Fibroblast of skin of abdomen (primary cell): ENCODE data around the gene PDRG1.
"Not testable (repeated sequence)": the region's sequence is repeated elsewhere in the genome, so short reads cannot be mapped to it uniquely, and the experiment has no call there.

Experiments
- DNase-seq: peaks from one replicate; pipeline ENCODE4 v3.0.0-alpha.2; 2013

Gene PDRG1

DNA sequence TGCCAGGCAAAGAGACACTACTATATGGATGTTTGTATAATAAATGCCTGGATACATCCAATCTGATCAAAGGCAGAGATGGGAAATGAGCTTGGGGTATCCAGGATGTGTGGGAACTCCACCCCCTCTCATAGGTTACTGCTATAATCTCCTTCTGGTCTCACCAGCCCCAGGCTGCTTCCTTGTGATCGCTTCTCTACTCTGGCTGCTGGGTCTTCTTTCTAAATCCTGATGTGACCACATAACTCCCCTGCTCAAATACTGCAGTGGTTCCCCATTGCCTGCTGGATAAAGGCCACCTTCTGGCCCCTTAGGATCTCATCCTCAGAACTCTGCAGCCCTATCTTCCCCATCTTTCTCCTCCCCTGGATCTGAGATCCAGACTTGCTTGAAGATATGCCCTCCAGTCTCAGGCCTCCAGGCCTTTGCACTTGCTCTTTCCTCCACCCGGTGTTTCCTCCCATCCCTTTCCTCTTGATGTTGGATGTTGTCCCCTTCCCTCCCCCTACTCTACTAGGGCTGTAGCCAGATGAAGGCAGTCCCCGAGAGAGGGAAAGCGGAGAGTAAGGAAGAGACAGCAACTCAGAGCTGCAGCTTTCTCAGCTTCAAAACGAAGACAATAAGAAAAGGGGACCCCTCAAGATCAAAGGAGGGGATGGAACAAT, 15.3 kb upstream of the PDRG1 start:
- DNase-seq, result no peak

DNA sequence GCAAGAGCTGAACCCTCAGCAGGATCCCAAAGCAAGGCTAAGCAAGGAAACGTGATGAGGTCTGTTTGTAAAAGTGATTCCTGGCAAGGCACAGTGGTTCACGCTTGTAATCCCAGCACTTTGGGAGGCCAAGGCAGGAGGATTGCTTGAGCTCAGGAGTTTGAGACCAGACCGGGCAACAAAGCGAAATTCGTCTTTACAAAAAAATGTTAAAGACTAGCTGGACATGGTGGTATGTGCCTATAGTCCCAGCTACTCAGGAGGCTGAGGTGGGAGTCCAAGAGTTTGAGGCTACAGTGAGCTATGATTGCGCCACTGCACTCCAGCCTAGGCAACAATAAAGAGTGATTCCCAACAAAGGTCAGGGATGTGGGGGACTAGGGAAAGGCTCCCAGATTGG, 12.0 kb upstream of the PDRG1 start:
- DNase-seq, result no peak

DNA sequence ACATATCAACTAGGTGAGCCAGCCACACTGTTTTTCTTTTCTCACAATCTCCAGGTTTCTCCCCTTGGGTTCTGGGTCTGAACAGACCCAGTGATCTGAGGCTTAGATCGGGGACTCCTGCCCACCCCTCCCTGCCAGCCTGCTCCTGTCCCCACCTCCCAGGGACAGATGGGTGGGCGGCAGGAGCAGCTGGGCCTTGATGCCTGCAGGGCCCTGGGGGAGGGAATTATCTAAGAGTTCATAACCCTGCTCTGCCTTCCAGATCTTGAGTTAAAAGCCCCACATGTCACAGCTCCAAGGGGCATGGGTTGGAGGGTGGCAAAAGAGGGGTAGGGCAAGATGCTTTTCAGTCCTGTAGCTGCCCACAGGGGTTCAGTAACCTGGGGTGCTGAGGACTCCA, 10.9 kb upstream of the PDRG1 start:
- DNase-seq, result no peak

DNA sequence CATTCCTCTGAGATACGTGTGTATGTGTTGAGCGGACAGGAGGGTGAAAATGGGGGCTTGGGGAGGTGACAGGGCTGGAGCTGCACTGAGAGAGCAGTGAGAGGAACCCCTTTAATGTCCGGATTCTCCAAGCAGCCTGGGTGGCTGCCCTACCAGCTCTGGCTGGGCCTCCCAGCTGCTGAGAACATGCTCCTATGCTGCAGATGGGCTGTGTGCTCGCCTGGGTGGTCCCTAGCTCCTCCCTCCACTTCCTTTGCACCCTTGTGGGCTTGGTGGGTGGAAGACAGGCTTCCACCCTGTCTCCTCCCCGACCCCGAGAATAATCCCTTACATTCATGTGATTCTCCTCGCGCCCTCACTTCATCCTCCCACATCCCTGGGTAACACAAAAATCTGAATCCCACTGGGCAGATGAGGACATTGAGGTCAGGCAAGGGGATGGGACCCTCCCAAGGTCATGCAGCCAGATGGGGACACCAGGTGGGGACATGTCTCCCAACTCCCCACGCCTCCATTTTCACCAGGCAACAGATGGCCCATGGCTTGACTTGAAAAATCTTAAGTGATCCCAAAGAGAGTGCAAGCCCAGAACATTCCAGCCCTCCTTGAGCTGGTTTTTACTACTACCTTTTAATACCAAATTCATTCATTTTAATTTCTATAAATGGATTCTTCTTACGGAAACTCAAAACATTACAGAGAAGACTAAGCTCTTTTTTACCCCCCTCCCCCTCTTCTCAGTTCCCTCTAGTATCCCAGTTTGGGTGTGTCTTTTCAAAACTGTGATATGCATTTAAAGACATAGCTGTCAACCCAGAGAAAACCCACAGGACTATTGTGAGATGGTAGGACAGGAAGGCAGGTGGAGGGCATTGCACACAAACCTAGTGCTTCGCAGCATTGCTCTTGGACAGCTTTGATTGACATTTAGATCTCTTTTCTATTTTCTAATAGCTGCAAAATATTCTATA, 5.0 kb upstream of the PDRG1 start:
- no peak for DNase-seq

DNA sequence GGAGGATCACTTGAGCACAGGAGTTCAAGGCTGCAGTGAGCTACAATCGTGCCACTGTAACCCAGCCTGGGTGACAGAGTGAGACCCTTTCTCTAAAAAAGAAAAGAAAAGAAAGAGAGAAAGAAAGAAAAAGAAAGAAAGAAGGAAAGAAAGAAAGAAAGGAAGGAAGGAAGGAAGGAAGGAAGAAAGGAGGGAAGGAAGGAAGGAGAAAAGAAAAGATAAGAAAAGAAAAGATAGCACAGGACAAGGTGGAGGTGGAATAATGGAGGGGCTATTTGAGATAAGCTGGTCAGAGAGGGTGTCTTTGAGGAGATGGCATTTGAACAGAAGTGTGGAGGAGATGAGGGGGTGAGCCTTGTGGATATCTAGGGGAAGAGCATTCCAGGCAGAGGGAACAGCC, 2.7 kb upstream of the PDRG1 start:
- DNase-seq, result no peak

DNA sequence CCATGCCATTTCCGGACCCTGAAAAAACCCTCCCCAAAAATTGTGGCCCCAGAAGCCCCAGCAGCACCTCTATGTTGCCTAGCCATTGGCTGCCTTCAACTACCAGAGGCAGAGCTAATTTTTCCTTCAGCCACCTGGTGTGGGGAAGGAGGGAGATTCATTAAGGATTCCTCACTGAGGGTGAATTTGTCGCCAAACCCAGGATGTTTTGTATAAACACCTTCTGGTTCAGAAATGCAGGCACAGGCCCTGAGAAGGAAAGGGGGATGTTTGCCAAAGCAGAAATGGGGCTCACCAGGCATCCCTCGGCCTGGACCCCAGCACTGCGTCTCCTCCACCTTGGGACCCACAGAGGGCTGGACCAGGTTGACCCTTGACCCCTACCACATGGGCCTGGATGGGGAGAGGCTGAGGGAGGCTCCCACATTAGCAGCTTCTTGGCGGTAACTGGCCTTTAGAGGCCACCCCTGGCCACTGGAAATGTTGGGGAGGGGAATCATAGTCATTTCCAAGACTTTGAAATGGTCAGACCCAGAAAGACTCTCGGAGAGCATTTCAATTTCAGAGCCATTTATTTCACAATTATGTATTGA, 1.8 kb upstream of the PDRG1 start:
- DNase-seq, result no peak

DNA sequence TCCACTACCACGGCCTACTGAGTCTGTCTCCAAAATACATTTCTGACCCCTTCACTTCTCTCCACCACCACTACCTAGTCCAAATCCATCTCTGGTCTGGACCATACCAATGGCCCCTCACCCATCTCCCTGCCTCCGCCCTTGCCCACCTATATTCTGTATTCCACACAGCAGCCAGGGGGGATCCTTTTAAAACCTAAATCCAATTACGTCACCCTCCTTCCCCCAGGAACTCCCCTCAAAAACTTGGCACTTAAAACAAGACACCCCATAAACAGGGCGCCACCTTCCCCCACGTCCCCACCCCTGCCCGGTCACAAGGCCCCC, 680 bp downstream of the PDRG1 start:
- no peak for DNase-seq

DNA sequence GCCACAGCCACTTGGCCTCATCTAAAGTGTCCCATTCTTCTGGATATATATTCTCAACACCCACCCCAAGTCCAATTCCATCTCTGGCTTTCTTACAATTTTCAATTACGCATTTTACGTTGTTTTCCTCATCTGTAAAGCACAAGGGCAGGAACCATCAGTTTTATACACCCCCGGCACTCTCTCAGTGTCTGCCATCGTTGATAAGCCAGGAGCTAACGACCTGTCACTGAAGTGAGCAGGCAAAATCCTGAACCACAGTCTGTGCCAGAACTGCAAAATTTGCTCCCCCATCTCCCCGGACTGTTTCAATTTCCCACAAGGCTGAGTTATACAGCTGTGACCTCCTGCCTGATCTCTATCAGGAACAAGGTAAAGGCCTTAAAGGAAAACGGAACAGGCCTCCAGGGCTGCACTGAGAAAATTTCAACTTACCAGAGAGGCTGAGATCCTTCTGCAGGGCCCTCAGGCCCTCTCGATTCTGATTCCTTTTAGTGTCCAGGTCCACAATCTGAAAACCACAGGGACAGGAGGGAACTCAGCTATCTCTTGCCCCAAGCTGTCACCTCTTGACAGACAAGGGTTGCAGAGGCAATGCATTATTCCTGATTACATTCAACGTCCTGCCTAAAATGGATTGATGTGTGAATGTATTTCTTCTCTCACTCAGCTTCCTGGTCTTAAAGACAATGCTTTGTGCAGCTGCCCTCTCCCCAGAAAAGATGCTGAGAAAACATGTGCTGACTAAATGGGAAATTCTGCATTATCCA, 1.8 kb downstream of the PDRG1 start:
- DNase-seq, result no peak

DNA sequence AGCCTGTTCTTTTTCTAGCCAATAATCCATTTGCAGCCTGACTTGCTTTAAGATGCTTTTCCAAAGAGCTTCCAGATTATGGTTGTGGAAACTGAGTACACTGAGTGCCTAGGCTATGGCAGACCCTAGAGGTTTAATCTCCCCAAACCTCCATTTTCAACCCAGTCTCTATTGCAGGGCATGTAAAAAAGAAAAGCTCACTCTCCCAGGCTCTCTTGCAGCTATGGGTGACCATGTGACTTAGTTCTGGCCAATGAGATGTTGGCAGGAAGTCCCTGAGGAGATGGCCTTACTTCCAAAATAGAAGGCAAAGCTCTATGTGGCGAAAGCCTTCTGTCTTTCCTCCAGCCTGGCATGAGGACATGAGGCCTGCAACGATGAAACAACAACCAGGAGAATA, 3.8 kb downstream of the PDRG1 start:
- DNase-seq, result no peak

DNA sequence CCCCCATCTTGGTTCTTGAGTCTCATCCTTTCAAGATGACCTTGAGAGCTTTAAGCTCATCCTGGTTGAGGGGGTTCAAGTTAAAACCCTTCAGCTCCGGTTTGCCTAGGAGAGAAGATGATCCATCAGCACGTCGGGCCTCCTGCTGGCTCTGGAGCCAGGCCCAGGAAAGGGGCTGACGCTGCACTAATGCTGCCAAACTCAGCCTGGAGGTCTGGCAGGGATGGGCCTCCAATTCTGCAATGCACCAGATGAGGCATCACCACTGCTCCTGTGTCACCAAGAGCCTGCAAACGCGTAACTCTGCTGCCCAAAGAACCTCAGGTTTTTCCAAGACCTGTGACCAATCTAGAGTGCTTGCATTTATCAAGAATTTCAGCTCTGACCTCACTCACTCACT, 6.1 kb downstream of the PDRG1 start:
- no peak for DNase-seq

DNA sequence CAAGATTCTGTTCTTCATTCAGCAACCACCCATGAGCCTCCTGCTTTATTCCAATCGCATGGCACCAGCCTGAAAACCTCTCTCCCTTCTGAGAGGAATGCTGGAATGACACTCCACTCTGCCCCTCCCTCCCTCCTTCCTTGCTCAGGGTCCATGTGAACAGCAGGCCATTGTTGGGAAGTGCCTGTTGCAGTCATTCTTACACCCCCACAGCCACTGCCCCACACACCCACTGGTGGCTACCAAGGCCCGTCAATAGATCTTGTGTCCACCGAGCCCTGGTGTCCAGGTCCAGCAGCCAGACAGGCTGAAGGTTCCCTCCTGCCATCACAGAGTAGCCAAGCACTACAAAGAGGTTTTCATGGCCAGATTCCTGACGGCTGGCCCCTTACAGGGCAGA, 6.5 kb downstream of the PDRG1 start:
- DNase-seq, result no peak

DNA sequence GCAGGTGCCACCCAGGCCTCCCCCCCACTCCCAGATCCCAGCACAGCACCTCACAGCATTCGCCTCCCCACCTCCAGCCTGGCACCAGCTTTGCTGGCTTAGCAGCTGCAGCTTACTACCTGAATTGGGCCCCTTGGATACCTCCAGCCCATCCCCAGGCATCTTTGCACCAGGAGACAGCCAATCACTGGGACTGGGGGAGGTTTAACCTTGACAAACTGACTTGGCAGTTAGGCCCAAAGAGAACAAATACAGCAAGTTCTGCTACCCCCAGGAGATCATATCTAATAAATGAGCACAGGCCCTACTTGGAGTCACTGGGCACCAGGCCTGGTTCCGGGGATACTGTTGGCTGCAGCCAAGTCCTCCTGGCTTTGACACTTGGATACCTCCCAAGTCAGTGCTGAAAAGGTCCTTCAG, 8.8 kb downstream of the PDRG1 start:
- DNase-seq, result no peak

DNA sequence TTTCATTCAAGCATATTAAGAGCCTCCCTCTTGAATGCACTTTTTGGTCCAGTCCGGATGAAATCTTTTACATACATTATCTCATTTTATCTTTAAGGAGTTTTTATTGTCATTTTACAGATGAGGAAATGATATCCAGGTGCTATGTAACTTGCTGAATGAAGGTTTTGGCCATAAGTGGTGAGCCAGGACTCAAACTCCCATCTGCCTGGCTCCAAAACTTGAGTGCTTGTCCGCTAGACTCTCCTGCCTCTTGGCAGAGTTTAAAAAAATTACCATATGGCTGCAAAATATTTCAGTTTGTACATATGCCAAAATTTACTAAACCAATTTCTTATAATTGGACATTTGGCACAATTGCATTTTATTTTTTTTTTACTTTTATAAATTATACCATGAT, 12.2 kb downstream of the PDRG1 start:
- no peak for DNase-seq

DNA sequence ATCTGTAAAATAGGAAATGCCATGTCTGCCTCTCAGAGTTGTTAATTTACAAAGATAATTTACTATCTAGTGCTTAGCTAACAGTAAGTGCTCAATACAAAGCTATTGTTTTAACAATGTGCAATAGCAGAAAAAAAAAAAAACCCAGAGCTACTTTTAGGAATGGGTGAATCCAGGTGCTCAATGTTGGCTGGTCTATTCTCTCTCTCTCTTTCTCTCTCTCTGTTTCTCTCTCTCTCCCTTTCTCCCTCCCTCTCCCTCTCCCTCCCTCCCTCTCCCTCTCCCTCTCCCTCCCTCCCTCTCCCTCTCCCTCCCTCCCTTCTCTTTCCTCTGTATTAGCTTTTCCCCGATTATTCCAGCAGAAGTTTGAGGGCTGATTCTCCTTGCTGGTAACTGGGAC, 14.0 kb downstream of the PDRG1 start:
- DNase-seq, result no peak

DNA sequence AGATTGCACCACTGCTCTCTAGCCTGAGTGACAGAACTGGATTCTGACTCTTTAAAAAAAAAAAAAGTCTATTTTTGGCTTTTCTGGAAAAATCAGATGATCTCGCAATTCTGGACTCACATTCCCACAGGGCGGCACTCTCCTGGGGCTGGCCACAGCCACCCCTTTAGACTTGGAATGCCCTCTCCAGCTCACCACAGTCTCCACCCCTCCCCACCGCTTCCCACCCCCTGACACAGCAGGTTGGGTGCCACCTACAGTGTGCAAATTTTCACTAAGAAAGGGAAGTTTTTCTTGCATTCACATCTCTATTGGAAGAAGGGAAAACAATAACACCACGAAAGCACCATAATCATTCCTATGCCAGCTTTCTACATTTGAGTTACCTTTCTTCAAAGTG, 15.4 kb downstream of the PDRG1 start:
- no peak for DNase-seq

DNA sequence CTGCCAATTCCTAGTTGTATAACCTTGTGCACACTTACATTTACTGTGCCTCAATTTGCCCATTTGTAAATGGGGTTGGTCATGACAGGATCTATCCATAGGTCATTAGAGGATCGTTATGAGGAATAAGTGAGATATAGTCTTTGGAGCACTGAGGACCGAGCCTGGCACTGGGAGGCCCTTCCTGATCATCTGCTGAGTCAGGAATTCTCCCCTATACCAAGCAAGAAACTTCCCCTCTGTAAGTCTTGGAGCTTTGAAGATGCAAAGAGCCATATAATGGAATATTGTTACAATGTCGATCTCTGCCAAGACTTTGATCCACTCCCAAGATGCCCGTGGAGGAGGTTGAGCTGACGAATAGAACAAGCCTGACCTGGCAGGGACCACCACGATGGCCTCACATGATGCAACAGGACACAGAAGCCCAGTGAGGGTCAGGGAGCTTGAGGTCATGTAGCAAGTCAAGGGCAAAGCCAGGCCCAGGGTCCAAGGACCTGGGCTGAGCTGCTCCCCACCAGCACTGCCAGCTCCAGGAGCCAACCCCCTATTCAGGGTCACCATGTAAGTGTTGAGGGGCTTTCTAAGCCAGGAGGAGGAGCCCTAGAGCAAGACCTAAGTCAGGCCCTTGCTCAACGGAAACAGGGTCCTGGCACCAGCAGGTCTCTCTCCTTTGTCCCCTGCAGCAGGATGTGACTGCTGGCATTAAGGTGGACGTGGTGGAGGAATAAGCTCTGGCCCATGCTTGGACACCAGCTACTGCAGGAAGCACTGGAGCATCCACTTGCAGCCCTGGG, 16.7 kb downstream of the PDRG1 start:
- no peak for DNase-seq

DNA sequence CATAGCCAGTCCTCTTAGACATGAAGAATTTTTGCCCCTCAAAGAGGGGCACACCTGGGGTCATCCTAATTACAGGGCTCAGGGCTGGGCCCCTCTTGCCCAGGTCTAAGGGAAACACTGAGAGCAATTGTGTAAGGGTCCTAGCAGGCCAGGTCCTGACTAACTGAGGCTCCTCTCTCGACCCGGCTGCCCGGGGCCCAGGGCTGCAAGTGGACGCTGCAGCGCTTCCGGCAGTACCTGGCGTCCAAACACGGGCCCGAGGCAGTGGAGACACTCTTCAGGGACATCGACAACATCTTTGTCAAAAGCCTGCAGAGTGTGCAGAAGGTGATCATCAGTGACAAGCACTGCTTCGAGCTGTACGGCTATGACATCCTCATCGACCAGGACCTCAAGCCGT, 17.4 kb downstream of the PDRG1 start:
- no peak for DNase-seq

DNA sequence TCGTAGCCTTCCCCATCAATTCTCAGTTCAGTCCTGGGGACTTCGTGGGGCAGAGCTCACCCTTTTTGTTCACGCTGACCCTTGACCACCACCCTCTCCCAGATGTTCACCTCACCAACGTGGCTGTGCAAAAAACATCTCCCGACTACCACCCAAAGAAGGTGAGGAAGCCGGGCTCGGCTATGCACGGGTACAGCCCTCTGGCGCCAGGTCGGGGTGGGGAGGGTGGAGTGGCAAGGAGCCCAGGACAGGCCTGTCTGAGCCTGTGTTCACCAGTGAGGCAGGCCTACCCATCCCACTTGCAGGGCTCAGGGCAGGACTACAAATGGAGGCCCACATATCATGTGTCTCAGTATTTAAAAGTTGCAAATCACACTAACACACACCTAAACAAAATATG, 18.1 kb downstream of the PDRG1 start:
- DNase-seq, result no peak

DNA sequence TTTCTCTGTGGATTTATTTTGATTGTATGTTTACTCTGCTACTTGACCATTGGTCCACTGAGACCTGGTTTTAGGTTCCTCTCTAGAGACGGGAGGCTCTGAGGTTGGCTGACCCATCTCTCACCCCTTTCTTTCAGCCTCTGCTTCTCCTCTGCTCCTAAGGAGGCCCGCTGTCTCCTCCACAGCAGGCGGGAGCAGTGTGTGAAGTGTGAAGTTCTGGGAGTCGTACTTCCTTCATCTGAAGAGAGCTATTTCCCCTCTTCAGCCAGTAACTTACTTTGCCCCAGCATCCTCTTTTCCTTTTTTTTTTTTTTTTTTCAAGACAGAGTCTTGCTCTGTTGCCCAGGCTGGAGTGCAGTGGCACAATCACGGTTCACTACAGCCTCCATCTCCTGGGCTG, 21.1 kb downstream of the PDRG1 start:
- no peak for DNase-seq

DNA sequence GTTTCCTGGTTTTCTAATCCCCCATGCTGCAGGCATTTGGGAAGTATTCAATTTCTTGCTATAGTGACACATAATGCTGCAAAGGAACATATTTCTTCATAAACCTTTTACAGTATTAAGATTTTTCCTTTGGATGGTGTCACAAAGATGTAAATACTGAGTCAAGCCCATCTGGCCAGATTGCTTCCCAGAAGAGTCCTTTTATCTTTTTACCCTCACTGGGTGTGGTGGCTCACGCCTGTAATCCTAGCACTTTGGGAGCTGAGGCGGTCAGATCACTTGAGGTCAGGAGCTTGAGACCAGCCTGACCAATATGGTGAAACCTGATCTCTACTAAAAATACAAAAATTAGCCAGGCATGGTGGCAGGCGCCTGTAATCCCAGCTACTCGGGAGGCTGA, 22.2 kb downstream of the PDRG1 start:
- not testable (repeated sequence) for DNase-seq

DNA sequence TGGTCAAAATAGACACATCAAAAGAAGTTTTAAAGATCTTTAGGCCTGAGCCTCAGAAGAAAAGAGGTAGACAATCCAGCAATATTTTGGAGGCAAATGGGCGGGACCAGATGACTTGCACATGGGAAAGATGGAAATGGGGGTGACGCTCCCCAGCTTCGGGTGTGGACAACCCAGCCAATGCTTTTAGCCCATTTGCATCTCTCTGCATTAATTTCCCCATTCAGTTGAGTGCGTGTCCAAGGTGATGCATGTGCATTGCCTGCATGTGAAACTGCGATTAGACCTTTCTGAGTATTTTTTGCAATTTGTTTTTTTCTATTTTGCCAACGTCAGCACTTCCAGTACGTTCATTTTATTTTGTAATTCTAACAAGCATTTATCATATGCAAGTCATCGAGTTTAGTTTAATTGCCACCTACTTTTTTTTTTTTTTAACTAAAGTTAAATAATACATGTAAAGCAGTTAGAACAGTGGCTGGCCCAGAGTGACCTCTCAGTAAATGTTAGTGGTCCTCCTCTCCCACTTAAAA, 24.2 kb downstream of the PDRG1 start:
- DNase-seq, result no peak

DNA sequence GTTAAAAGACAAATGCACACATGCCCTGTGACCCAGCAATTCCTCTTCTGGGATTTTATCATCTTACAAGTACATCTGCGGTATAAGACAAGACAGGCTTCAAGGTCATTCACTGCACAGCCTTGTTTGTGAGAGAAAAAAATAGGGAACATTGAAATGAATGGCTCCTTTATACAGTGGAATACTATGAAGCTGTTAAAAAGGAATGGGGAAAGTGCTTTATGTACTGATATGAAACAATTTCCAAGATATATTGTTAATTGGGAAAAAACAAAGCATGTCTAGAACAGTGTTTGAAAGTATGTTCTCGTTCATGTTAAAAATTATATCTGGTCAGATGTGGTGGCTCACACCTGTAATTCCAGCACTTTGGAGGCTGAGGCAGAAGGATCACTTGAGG, 25.4 kb downstream of the PDRG1 start:
- DNase-seq, result no peak
